ENCODE measurements around the gene STIM2.
"Not testable (repeated sequence)": the region's sequence is repeated elsewhere in the genome, so short reads cannot be mapped to it uniquely, and the experiment has no call there.

Gene STIM2

DNA sequence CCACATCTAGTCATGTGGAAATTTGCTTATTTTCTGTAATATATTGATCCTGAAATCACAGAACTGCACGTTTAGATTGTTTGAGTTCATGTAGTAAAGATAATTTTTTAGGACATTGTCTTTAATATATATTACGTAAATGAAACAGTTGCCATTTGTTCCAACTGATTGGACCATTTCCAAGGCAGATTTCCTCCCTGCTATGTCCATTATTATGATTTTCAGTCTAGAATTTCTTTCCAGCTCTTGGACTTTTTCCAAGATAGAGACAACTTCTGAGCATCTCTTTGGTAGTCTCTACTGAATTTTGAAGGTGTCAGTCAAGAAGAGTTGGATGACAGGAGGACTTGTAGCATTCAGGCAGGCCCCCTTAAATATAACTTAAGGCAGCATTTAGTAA is 94.6 kb downstream of the STIM2 start:
- DNase-seq (ENCODE audit: low spot score) = no peak

DNA sequence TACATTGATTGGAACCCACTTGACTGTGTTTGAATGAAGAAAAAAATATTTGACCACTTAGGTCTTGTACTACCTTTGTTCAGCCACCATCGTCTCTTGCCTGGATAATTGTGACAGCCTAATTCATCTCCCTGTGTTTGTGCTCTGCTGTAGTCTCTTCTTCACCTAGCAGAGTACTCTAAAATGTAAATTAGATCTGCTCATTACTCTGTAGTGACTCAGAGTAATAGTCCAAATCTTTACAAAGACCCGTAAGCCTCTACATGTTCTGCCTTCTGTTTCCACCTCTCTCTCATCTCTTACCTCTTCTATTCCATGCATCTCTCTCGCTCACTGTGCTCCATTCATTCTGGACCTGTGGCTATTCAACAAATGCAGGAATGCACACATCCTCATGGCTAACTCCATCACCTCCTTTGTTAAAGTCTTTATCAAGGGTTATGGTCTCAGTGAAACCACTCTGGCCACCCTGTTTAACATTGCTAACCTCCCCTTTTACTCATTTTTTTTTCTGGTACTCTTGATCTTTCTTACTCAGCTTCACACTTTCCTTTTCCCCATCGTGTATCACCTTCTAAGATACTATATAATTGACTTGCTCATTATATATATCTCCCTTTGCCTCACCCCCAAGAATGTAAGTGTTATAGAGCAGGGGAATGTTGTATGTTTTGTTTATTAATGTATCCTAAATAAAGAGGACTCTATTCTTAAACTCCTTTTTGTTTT is 98.4 kb downstream of the STIM2 start:
- no peak for DNase-seq (ENCODE audit: low spot score)

DNA sequence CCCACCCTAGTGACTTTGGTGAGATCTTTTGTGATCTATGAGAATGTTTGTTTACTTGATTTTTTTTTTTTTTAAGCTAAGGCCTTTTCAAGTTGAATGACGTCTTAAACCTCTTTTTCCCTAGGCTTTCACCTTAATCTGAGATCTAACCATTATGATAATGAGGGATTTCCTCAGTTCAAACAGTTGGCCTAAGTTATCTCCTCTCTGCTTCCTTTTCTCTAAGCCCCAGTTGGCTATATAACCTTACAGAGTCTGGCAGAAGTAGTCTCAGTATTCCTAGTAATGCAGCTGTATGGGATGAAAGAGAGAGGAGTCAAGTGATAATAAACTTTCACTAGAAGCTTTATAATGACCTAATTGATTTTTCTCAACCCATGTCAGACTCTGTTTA is 99.0 kb downstream of the STIM2 start:
- DNase-seq (ENCODE audit: low spot score) = no peak

DNA sequence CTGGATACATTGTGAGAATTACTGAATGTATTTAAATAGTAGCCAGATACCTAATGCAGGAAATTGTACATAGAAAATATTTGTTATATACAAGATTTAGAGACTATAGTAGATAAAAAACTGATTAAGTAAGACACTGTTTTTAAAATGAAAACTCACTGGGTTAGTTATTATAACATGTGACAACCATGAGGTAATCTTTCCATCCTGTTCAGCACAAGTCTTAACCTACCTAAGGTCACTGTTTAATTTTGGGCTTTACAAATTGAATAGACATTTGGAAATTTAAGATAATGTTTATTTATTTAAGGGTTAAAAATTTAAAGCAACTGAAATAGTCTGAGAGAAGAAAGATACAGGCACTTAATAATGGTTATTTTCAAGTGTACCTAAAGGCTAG is 102.1 kb downstream of the STIM2 start:
- DNase-seq (ENCODE audit: low spot score) = no peak

DNA sequence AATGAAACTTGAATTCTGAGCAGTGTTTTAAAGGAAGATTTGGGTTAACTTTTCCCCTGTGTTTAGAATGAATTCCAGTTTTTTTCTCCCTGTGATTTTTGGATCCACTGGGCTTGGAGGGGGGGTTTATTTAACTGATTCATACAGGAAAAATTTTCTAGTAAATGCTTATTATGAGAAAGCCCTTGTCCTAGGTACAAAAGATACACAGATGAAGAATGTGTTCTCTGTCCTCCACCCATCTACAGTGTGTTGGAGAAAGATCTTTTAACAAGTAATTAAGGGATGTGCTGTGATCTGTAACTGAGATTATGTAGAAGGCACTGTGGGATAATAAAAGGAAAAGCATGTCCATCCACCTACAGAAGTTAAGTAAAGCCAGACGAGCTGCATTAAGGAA is 103.9 kb downstream of the STIM2 start:
- DNase-seq (ENCODE audit: low spot score) = no peak

DNA sequence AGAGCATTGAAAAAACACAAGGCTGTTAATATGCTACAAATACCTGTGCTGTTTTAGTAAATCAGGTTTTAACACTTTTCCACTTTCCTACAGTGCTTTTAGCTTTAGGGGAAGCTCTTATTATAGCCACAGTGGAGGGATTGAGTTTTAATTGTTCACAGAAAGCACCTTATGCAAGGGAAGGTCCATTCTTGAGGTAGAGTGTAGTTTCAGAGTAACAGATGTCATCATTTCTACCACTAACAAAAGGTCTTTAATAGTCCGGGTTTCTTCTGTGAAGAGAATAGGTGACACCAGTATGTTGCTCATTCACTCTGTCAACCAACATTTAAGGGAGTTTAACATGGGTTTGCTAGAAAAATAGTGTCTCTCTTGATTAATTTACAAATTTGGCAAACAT is 104.4 kb downstream of the STIM2 start:
- no peak for DNase-seq (ENCODE audit: low spot score)

DNA sequence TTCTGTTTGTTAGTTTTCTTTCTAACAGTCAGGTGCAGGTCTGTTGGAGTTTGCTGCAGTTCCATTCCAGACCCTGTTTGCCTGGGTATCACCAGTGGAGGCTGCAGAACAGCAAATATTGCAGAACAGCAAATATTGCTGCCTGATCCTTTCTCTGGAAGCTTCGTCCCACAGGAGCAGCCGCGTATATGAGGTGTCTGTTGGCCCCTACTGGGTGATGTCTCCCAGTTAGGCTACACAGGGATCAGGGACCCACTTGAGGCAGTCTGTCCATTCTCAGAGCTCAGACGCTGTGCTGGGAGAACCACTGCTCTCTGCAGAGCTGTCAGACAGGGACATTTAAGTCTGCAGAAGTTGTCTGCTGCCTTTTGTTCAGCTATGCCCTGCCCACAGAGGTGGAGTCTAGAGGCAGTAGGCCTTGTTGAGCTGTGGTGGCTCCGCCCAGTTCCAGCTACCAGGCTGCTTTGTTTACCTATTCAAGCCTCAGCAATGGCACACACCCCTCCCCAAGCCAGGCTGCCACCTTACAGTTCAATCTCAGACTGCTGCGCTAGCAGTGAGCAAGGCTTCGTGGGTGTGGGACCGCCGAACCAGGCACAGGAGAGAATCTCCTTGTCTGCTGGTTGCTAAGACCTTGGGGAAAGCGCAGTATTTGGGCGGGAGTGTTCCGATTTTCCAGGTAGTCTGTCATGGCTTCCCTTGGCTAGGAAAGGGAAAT is 115.0 kb downstream of the STIM2 start:
- not testable (repeated sequence) for DNase-seq (ENCODE audit: low spot score)

DNA sequence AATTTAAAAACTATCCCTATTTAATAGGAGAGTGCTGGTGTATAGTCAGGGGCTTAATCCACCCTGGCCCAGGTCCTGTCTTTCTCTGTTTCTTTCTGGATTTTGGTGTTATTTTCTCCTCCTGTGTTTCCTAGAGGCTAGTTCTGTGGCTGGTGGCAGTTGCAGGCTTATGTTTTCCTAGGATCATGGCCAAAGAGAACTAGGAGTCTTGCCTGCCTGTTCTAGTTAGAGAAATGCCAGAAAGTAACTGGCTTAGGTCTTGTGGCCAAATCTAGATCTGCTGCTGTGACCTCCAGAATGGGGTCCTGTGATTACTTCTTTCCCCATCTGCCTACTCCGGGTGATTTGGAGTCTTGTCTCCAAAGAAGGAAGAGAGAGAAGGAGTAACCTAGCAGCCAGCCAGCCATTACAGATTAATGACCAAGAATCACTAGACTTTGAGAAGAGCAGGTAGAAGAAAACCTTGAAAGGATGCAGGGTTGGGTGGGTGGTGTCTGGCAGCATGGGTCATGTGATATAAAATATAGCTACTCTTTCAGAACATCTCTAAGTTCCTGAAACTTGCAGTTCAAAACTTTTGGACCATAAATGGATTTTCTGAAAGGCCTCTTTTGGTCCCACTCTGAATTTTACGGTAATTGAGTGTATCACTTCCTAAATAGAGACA is 117.9 kb downstream of the STIM2 start:
- no peak for DNase-seq (ENCODE audit: low spot score)

DNA sequence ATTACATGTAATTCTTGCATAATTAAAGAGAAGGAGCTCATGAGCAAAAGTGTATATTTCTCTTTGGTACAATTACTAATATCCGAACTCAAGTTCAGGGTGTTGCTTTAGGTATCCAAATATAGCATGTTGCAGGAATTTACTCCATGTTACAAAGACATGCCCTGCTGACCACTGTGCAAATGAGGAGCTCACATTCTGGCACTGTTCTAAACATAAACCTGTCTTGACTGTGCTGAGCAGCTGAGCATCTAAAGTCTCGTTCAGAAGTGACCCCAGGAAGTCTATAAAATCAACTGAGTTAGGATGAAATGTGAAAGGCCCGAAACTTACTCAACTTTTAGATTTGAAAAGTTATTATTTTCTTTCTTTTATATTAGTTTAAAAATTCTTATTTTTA is 124.3 kb downstream of the STIM2 start:
- no peak for DNase-seq (ENCODE audit: low spot score)

DNA sequence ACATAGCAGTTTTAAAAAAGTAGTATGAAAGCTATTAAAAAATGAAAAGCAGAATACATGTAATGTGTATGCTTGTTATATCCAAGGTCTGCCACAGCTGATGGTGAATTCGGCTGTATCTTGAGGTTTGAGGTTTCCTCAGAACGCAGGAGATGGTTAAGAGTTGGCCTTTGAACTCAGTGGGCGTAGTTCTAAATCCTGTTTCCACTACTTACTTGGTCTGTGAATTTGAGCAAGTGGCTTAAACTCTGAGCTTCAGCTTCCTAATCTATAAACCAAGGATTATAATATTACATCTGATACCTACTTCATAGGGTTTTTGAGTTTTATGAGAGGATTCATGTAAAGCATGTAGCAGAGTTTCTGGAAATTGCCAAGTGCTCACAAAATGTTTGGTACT is 125.2 kb downstream of the STIM2 start:
- DNase-seq (ENCODE audit: low spot score) = no peak

DNA sequence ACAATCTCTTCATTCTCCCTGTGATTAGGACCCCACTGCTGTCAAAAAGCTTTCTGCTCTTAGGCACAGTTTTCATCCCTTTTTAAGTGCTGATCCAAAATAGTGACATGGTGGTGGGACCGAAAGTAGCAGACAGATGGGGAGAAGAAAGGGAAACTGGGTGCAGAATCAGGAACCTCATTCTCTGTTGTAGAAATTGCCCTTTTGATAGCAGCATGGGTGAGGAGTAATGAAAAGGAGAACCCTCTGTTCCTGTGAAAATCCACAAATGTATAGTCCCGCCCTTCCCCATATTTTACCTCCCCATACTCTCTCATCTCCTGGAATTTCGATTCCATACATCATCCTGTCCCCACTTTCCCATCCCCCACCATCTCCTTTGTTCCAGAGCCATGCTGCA is 126.5 kb downstream of the STIM2 start:
- no peak for DNase-seq (ENCODE audit: low spot score)

DNA sequence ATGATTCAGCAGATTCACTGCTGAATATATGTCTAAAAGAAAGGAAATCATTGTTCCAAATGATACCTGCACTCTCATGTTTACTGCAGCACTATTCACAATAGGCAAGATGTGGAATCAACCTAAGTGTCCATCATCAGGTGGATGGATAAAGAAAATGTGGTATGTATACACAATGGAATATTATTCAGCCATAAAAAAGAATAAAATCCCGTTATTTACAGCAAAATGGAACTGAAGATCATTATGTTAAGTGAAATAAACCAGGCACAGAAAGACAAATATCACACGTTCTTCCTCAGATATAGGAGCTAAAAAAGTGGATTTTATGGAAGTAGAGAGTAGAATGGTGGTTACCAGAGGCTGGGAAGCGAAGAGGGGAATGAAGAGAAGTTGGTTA is 130.4 kb downstream of the STIM2 start:
- no peak for DNase-seq (ENCODE audit: low spot score)

DNA sequence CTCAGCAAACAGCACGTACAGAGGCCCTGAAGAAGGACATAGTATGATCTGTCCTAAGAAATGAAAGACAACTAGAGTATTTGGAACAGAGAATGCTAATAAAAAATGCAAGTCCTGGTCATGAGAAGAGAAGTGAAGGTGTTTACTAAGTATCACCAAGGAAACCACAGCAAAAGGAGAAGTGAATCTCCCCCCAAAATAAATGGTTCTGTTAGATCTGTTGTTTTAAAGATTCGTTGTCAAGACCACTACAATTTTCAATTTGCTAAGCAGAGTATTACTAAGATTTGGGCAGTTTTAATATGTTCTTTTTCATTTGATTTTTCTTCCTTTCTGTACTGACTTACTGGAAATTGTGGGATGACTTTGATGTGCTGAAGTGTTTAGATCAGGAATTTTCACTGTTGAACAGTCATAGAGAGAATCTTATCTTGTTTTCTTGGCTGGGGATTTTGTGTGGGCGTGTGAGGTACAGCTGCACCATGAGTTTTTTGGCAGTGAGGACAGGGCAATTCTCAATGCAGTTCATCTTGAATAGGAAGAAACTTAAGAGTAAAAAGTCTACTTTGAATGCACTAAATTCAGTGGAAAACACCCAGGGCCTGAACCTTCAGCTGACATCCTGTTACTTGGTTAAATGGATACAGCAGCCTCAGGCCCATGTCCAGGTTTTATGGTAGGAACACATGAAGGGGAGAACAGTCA is 132.2 kb downstream of the STIM2 start:
- no peak for DNase-seq (ENCODE audit: low spot score)

DNA sequence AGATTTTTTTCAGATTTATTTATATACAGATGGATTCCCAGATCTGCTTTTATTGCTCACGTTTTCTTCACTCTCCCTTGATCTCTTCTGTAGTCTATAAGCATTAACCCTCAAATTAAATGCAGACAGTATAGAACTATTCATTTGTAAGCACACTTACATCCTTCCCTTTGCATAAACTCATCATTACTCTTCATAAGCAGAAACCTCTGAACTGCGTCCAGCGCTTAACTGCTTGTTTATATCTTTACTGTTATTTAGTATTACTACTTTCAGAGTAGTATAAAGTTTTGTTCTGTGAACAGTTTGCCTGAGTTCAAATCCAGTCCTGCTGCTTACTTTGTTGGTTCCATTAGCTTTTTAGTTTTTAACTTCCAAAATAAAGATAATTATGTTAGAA is 132.9 kb downstream of the STIM2 start:
- no peak for DNase-seq (ENCODE audit: low spot score)

DNA sequence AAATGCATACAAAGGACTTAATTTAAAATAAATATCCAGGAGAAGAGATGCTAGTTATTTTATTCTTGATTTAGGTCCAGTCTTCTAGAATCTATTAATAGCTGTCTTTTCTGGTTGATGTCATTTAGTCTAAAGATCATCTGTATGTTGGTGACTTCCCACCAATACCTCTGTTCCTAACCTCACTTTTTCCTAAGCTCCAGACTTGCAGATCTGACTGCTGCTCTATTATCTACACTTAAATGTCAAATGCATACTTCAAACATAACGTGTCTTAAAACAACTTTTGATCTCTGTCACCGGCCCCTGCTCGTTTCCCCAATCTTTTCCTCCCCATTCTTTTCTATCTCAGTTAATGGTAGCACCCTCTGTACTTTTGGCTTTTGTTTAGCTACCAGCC is 133.3 kb downstream of the STIM2 start:
- DNase-seq (ENCODE audit: low spot score) = no peak

DNA sequence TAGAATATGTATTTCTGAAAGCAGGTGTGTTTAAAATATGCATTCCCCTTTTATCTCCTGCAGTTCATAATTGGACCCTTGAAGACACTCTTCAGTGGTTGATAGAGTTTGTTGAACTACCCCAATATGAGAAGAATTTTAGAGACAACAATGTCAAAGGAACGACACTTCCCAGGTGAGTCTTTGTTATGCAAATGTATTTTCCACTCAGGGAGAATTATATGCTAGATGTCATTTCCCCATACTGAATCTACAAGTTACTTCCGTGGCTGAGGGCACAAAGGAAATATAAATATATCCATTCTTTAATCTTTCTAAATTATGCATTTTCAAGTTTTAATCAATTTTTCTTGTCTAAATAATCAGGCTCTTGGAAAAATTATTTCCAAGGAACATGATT is 134.7 kb downstream of the STIM2 start:
- DNase-seq (ENCODE audit: low spot score) = no peak

DNA sequence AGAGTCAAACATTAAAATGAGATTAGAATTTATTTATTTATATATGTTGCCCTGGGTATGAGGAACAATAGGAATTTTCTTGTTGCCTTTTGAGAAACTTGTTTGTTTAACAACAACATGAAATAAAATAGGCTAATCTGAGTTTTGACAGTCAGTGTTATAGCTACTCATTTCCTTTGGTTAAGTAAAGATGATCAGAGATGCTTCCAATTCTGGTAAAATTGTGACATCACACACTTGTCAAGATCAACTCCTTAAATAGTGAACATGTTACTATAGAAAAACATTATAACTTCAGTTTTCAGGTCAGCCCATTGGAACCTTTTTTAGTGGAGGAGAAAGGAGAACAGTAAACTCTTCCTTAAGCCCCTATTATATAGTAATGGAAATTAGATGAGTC is 136.1 kb downstream of the STIM2 start:
- no peak for DNase-seq (ENCODE audit: low spot score)

DNA sequence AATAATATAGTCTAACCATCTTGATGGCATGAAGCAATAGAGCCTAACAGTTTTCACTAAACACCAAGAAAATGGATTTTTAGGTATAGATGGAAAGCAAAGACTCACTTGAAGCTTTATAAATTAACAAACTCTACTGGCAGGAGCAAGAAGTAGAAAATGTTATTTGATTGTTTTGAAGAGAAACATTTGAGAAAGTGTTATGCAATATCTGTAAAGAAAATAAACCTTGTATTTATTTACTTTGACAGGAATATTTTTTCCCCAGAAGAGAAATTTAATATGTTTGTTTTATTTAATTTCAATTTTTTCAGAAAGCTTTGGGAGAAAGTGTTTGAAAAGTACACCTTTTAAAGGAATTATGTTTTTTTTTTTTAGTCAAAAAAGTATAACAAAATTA is 139.0 kb downstream of the STIM2 start:
- no peak for DNase-seq (ENCODE audit: low spot score)

DNA sequence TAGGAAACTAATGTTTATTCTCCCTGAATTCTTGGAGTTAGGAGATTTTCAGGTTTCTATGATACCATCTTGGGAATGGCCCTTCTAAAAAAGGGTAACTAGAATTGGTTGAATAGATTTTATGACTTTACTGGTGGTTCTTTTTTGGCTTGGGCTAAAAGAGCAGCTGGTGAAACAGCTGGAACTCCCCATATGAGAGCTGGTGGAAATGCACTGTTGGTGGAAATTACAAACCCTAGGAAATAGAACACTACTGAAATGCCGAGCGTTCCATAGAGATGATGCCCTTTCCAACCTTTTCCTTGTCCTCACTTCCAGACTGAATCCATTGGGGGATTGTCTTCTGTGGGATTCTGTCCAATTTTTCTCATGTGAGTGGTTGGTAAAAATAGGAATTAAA is 139.5 kb downstream of the STIM2 start:
- DNase-seq (ENCODE audit: low spot score) = no peak

DNA sequence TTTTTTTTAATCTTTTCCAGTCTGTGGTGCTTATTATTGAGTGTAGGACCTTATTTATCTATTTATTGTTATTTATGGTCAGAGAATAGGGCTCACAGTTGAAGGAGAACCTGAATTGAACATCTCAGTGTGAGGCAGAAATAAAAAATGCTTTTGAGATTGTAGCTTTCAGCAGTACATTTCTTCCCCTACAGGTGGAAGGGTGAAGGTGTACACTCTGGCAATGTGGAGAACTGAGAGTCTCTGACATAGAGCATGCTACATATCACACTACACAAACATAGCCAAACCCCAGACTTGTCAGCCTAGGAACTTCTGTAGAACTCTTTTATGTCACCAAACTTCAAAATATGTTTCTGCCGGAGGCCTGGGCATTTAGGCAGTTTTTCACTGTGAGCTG is 140.2 kb downstream of the STIM2 start:
- peak; percentile 36 for DNase-seq (ENCODE audit: low spot score)

DNA sequence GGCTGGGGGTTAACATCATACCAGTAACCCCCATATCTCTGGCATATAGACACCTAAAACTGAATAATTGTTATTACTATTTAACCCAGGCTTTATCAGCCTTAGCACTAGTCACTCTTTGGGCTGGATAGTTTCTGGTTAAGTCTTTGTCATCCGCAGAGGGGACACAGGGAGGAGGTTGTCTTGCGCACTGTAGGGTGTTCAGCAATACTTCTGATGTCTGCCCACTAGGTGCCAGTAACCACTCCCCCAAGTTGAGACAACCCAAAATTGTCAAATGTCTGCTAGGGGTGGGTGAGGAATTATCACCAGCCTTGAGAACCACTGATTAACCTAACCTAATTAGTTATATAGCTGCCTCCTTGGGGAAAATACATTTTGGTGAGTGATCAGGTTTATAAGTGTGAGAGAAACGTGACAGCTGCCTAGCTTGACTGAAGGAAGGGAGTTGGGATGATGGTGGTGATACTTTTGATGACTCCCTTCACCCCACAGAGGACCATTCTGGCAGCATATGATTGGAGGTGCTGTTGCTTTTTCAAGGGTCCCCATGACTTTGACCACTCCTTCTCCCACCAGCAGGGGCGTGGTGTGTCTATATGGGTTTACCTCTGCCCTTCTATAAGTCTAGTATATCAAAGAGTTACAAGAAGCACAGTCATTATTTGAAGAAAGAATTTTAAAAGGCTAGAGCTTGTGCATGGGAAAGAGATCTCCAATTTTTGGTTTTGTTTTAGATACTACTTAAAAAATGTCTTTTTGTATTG is 140.9 kb downstream of the STIM2 start:
- DNase-seq (ENCODE audit: low spot score) = no peak

DNA sequence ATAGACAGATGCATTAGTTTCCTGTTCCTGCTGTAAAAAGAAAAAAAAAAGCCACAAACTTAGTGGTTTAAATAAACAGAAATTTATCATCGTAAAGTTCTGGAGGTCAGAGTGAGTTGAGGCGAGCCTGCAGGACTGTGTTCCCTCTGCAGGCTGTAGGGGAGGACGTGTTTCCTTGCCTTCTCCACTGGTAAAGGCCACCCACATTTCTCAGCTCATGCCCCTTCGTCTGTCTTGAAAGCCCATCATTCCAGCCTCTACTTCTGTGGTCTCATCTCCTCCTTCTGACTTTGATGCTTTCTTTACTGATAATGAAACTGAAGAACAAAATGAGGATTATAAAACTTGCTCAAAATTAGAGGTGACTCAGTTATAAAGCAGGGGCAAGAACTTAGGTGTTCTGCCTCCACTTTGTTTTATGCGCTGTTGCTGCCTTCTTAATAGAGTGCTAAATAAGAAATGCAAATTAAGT is 143.0 kb downstream of the STIM2 start:
- DNase-seq (ENCODE audit: low spot score) = no peak
